ENCODE measurements around the gene ZNF81. TPM values are rescaled to one million over a fixed set of nuclear protein-coding genes. Genes with fewer than 3 reads are reported as not detected.
"Not testable (repeated sequence)": the region's sequence is repeated elsewhere in the genome, so short reads cannot be mapped to it uniquely, and the experiment has no call there.

ZNF81 gene
- total and polyA plus RNA-seq, 4 donors = 5.6 to 13.1 (median 8.4) TPM

- H3K36me3 ChIP-seq (ENCODE audit: control insufficient read depth, insufficient read depth, low read length) = no peaks in the 10 kb centered on the region
- H3K4me3 ChIP-seq (ENCODE audit: low read depth, low read length) = no peak overlapping the region
These were observed 1.7 kb downstream of the ZNF81 start for GRCh38 chrX:47838361-47838760.

GRCh38 chrX:47840111-47840510 lies 3.4 kb downstream of the ZNF81 start:
- DNase-seq (ENCODE audit: low read depth in 4 of 6, low spot score in 6 of 6) = no peak
- H3K4me3 ChIP-seq (ENCODE audit: low read depth, low read length) = no peak overlapping the region
- no peaks in the 10 kb centered on the region for H3K4me1 ChIP-seq (ENCODE audit: control insufficient read depth, insufficient read depth, low read length)
- H3K27me3 ChIP-seq (ENCODE audit: control insufficient read depth, insufficient read depth, low read length) = no peaks in the 10 kb centered on the region
- H3K27ac ChIP-seq (ENCODE audit: low read depth, low read length) = no peak overlapping the region
- no CpG with 5 or more reads among the region's 4 CpGs for WGBS (ENCODE audit: insufficient coverage)
- no peaks in the 10 kb centered on the region for H3K36me3 ChIP-seq (ENCODE audit: control insufficient read depth, insufficient read depth, low read length)
- H3K9me3 ChIP-seq (ENCODE audit: control insufficient read depth, insufficient read depth, low read length) = no peaks in the 10 kb centered on the region

More at GRCh38 chrX:47838361-47838760, 1.7 kb downstream of the ZNF81 start:
- H3K9me3 ChIP-seq (ENCODE audit: control insufficient read depth, insufficient read depth, low read length) = no peaks in the 10 kb centered on the region
- DNase-seq (ENCODE audit: low read depth in 4 of 6, low spot score in 6 of 6) = no peak
- H3K27me3 ChIP-seq (ENCODE audit: control insufficient read depth, insufficient read depth, low read length) = no peaks in the 10 kb centered on the region
- no peaks in the 10 kb centered on the region for H3K4me1 ChIP-seq (ENCODE audit: control insufficient read depth, insufficient read depth, low read length)
- no peak overlapping the region for H3K27ac ChIP-seq (ENCODE audit: low read depth, low read length)
- no CpG with 5 or more reads among the region's 1 CpG for WGBS (ENCODE audit: insufficient coverage)

GRCh38 chrX:47843363-47843762 lies 6.7 kb downstream of the ZNF81 start:
- no CpG with 5 or more reads among the region's 1 CpG for WGBS (ENCODE audit: insufficient coverage)
- Histone ChIP-seq H3K9me3 (ENCODE audit: control insufficient read depth, insufficient read depth, low read length) (no peaks in the 10 kb centered on the region), H3K27me3 (ENCODE audit: control insufficient read depth, insufficient read depth, low read length) (no peaks in the 10 kb centered on the region), H3K4me3 (ENCODE audit: low read depth, low read length) (no peak overlapping the region), H3K36me3 (ENCODE audit: control insufficient read depth, insufficient read depth, low read length) (peaks cover 4% of the 10 kb centered on the region), H3K27ac (ENCODE audit: low read depth, low read length) (no peak overlapping the region), H3K4me1 (ENCODE audit: control insufficient read depth, insufficient read depth, low read length) (no peaks in the 10 kb centered on the region)
- DNase-seq (ENCODE audit: low read depth in 4 of 6, low spot score in 6 of 6) = no peak

DNA sequence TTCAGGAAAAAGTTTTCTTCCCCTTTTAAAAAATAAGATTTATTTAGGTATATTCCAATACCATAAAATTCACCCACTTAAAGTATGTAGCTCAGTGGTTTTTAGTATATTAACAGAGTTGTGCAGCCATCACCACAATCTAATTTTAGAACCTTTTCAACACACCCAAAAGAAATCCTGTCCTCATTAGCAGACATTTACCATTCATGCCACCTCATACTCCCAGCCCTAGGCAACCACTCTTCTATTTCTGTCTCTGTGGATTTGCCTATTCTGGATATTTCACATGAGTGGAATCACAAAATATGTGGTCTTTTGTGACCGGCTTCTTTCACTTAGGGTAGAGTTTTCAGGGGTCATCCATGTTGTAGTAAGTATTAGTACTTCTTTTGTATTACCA lies 7.4 kb downstream of the ZNF81 start:
- no peak overlapping the region for H3K4me3 ChIP-seq (ENCODE audit: low read depth, low read length)
- H3K36me3 ChIP-seq (ENCODE audit: control insufficient read depth, insufficient read depth, low read length) = peaks cover 4% of the 10 kb centered on the region
- WGBS (ENCODE audit: insufficient coverage) = no CpG with 5 or more reads among the region's 1 CpG
- H3K27me3 ChIP-seq (ENCODE audit: control insufficient read depth, insufficient read depth, low read length) = no peaks in the 10 kb centered on the region
- no peak overlapping the region for H3K27ac ChIP-seq (ENCODE audit: low read depth, low read length)
- H3K9me3 ChIP-seq (ENCODE audit: control insufficient read depth, insufficient read depth, low read length) = no peaks in the 10 kb centered on the region
- DNase-seq (ENCODE audit: low read depth in 4 of 6, low spot score in 6 of 6) = no peak
- H3K4me1 ChIP-seq (ENCODE audit: control insufficient read depth, insufficient read depth, low read length) = no peaks in the 10 kb centered on the region

GRCh38 chrX:47846040-47846439 lies 9.3 kb downstream of the ZNF81 start:
- 62% methylated on average over 7 of the region's 7 CpGs for WGBS (ENCODE audit: insufficient coverage)
- Histone ChIP-seq H3K27me3 (ENCODE audit: control insufficient read depth, insufficient read depth, low read length) (no peaks in the 10 kb centered on the region), H3K4me1 (ENCODE audit: control insufficient read depth, insufficient read depth, low read length) (no peaks in the 10 kb centered on the region)

DNA sequence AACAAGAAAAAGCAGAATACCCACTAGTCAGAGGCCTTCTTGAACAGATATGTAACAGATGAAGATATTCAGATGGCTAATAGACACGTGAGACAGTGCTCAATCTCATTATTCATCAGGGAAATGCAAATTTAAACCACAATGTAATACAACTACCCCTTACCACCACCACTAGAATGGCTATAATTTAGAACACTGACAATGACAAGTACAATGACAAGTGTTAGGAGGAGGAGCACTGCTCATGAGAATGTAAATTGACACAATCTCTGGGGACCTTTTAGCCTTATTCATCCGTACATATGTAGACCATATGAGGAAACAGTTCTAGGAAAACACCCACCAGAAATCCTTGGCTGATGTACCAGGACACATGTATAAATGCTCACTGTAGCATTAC lies 13.1 kb downstream of the ZNF81 start:
- Histone ChIP-seq H3K4me1 (ENCODE audit: control insufficient read depth, insufficient read depth, low read length) (no peaks in the 10 kb centered on the region), H3K27me3 (ENCODE audit: control insufficient read depth, insufficient read depth, low read length) (no peaks in the 10 kb centered on the region), H3K36me3 (ENCODE audit: control insufficient read depth, insufficient read depth, low read length) (peaks cover 4% of the 10 kb centered on the region), H3K9me3 (ENCODE audit: control insufficient read depth, insufficient read depth, low read length) (no peaks in the 10 kb centered on the region), H3K27ac (ENCODE audit: low read depth, low read length) (no peak overlapping the region), H3K4me3 (ENCODE audit: low read depth, low read length) (no peak overlapping the region)
- no CpG with 5 or more reads among the region's 2 CpGs for WGBS (ENCODE audit: insufficient coverage)
- DNase-seq (ENCODE audit: low read depth in 4 of 6, low spot score in 6 of 6) = no peak

More at GRCh38 chrX:47846040-47846439, 9.3 kb downstream of the ZNF81 start:
- H3K27ac ChIP-seq (ENCODE audit: low read depth, low read length) = no peak overlapping the region
- H3K9me3 ChIP-seq (ENCODE audit: control insufficient read depth, insufficient read depth, low read length) = no peaks in the 10 kb centered on the region
- no peak for DNase-seq (ENCODE audit: low read depth in 4 of 6, low spot score in 6 of 6)
- no peak overlapping the region for H3K4me3 ChIP-seq (ENCODE audit: low read depth, low read length)
- H3K36me3 ChIP-seq (ENCODE audit: control insufficient read depth, insufficient read depth, low read length) = peaks cover 4% of the 10 kb centered on the region

GRCh38 chrX:47850389-47850788 lies 13.7 kb downstream of the ZNF81 start:
- H3K9me3 ChIP-seq (ENCODE audit: control insufficient read depth, insufficient read depth, low read length); H3K36me3 ChIP-seq (ENCODE audit: control insufficient read depth, insufficient read depth, low read length); H3K27ac ChIP-seq (ENCODE audit: low read depth, low read length); H3K4me3 ChIP-seq (ENCODE audit: low read depth, low read length); H3K27me3 ChIP-seq (ENCODE audit: control insufficient read depth, insufficient read depth, low read length); H3K4me1 ChIP-seq (ENCODE audit: control insufficient read depth, insufficient read depth, low read length); DNase-seq (ENCODE audit: low read depth in 4 of 6, low spot score in 6 of 6): not testable (repeated sequence)
- no CpG with 5 or more reads among the region's 2 CpGs for WGBS (ENCODE audit: insufficient coverage)

- no peak for DNase-seq (ENCODE audit: low read depth in 4 of 6, low spot score in 6 of 6)
- H3K4me1 ChIP-seq (ENCODE audit: control insufficient read depth, insufficient read depth, low read length) = no peaks in the 10 kb centered on the region
- H3K27ac ChIP-seq (ENCODE audit: low read depth, low read length) = no peak overlapping the region
- no peaks in the 10 kb centered on the region for H3K27me3 ChIP-seq (ENCODE audit: control insufficient read depth, insufficient read depth, low read length)
- H3K9me3 ChIP-seq (ENCODE audit: control insufficient read depth, insufficient read depth, low read length) = no peaks in the 10 kb centered on the region
- no CpG with 5 or more reads among the region's 1 CpG for WGBS (ENCODE audit: insufficient coverage)
- peaks cover 4% of the 10 kb centered on the region for H3K36me3 ChIP-seq (ENCODE audit: control insufficient read depth, insufficient read depth, low read length)
- no peak overlapping the region for H3K4me3 ChIP-seq (ENCODE audit: low read depth, low read length)
These were observed 14.2 kb downstream of the ZNF81 start for GRCh38 chrX:47850901-47851300.

GRCh38 chrX:47854474-47854873 lies 17.8 kb downstream of the ZNF81 start:
- DNase-seq (ENCODE audit: low read depth in 4 of 6, low spot score in 6 of 6) = peak in 4 of 6 donors; percentile 13 to 82 (median 37)
- no peak overlapping the region for H3K4me3 ChIP-seq (ENCODE audit: low read depth, low read length)
- WGBS (ENCODE audit: insufficient coverage) = 71% methylated on average over 5 of the region's 10 CpGs

GRCh38 chrX:47859686-47860085 lies 23.0 kb downstream of the ZNF81 start:
- H3K4me3 ChIP-seq (ENCODE audit: low read depth, low read length) = no peak overlapping the region
- no peaks in the 10 kb centered on the region for H3K9me3 ChIP-seq (ENCODE audit: control insufficient read depth, insufficient read depth, low read length)
- H3K36me3 ChIP-seq (ENCODE audit: control insufficient read depth, insufficient read depth, low read length) = no peaks in the 10 kb centered on the region
- H3K27ac ChIP-seq (ENCODE audit: low read depth, low read length) = no peak overlapping the region
- 54% methylated on average over 2 of the region's 4 CpGs for whole genome bisulfite sequencing (ENCODE audit: insufficient coverage)
- no peak for DNase-seq (ENCODE audit: low read depth in 4 of 6, low spot score in 6 of 6)
- H3K4me1 ChIP-seq (ENCODE audit: control insufficient read depth, insufficient read depth, low read length) = no peaks in the 10 kb centered on the region
- no peaks in the 10 kb centered on the region for H3K27me3 ChIP-seq (ENCODE audit: control insufficient read depth, insufficient read depth, low read length)

More at GRCh38 chrX:47854474-47854873, 17.8 kb downstream of the ZNF81 start:
- no peaks in the 10 kb centered on the region for H3K4me1 ChIP-seq (ENCODE audit: control insufficient read depth, insufficient read depth, low read length)
- H3K27me3 ChIP-seq (ENCODE audit: control insufficient read depth, insufficient read depth, low read length) = no peaks in the 10 kb centered on the region
- H3K9me3 ChIP-seq (ENCODE audit: control insufficient read depth, insufficient read depth, low read length) = no peaks in the 10 kb centered on the region
- H3K36me3 ChIP-seq (ENCODE audit: control insufficient read depth, insufficient read depth, low read length) = no peaks in the 10 kb centered on the region
- no peak overlapping the region for H3K27ac ChIP-seq (ENCODE audit: low read depth, low read length)

All from spinal cord (tissue), 10 donors.